ENCODE results near the gene SLC12A8. TPM values are rescaled to one million over a fixed set of nuclear protein-coding genes. Genes with fewer than 3 reads are reported as not detected.

Gene SLC12A8
- total and polyA plus RNA-seq, 10 of the 15 experiments (the other 5 are each of a cell fraction or from before 2014, with no cell fraction given): 2.5 to 71.6 (median 50.1) TPM

DNA sequence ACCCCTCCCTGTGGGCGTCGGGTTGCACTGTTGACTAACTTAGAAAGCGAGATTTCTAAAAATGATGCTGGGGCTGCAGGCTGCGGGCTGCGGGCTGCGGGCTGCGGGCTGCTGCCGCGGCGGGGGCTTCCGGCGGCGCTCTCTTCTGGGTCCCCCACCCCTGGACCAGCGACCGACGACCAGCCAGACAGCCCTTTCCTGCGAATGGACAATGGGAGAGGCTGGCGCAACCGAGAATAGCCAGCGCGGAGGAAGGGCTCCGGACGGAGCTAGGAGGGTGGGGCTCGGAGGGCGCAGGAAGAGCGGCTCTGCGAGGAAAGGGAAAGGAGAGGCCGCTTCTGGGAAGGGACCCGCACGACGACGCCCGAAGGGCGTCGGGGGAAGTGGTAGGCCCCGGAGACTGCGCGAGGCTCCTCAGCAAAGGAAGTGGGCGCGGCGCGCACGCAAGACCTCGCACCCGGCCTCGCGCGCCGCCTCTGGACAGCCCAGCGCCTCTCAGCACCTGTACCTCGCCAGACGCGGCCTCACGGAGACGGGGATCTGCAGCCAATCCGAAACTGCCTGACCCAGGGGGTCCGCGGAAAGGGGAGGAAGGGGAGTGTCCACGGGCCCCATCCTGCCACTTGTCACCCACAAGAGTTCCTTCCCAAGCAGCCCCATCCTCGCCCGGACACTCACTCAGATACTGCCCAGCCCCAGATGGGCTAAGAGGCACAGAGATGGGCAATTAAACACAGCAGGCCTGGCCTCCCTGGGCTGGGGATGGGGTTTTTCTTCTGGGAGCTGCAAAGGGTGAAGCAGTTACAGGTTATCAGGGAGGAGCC lies 70.7 kb downstream of the SLC12A8 start (continued):
- TF ChIP-seq, protein P1, sequence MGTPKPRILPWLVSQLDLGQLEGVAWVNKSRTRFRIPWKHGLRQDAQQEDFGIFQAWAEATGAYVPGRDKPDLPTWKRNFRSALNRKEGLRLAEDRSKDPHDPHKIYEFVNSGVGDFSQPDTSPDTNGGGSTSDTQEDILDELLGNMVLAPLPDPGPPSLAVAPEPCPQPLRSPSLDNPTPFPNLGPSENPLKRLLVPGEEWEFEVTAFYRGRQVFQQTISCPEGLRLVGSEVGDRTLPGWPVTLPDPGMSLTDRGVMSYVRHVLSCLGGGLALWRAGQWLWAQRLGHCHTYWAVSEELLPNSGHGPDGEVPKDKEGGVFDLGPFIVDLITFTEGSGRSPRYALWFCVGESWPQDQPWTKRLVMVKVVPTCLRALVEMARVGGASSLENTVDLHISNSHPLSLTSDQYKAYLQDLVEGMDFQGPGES (IDR thresholded peaks at IDR 0.05): no peak
- TF ChIP-seq, protein P2, sequence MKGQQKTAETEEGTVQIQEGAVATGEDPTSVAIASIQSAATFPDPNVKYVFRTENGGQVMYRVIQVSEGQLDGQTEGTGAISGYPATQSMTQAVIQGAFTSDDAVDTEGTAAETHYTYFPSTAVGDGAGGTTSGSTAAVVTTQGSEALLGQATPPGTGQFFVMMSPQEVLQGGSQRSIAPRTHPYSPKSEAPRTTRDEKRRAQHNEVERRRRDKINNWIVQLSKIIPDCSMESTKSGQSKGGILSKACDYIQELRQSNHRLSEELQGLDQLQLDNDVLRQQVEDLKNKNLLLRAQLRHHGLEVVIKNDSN (IDR thresholded peaks at IDR 0.05; ENCODE audit: borderline replicate concordance, extremely low read length, insufficient read depth, low read depth, low read length): no peak
- TF ChIP-seq, protein P3, sequence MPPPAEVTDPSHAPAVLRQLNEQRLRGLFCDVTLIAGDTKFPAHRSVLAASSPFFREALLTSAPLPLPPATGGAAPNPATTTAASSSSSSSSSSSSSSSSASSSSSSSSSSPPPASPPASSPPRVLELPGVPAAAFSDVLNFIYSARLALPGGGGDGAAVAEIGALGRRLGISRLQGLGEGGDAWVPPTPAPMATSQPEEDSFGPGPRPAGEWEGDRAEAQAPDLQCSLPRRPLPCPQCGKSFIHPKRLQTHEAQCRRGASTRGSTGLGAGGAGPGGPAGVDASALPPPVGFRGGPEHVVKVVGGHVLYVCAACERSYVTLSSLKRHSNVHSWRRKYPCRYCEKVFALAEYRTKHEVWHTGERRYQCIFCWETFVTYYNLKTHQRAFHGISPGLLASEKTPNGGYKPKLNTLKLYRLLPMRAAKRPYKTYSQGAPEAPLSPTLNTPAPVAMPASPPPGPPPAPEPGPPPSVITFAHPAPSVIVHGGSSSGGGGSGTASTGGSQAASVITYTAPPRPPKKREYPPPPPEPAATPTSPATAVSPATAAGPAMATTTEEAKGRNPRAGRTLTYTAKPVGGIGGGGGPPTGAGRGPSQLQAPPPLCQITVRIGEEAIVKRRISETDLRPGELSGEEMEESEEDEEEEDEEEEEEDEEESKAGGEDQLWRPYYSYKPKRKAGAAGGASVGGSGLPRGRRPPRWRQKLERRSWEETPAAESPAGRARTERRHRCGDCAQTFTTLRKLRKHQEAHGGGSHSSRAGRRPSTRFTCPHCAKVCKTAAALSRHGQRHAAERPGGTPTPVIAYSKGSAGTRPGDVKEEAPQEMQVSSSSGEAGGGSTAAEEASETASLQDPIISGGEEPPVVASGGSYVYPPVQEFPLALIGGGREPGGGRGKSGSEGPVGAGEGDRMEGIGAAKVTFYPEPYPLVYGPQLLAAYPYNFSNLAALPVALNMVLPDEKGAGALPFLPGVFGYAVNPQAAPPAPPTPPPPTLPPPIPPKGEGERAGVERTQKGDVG (CRISPR knock-in tag; IDR thresholded peaks at IDR 0.05): no peak
- TF ChIP-seq PAX8 (IDR thresholded peaks at IDR 0.05): no peak
- TF ChIP-seq ESRRA (IDR thresholded peaks at IDR 0.05; ENCODE audit: low read length): no peak; the same call in 1 of the 2 replicates
- TF ChIP-seq, protein P4, sequence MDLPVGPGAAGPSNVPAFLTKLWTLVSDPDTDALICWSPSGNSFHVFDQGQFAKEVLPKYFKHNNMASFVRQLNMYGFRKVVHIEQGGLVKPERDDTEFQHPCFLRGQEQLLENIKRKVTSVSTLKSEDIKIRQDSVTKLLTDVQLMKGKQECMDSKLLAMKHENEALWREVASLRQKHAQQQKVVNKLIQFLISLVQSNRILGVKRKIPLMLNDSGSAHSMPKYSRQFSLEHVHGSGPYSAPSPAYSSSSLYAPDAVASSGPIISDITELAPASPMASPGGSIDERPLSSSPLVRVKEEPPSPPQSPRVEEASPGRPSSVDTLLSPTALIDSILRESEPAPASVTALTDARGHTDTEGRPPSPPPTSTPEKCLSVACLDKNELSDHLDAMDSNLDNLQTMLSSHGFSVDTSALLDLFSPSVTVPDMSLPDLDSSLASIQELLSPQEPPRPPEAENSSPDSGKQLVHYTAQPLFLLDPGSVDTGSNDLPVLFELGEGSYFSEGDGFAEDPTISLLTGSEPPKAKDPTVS (IDR thresholded peaks at IDR 0.05; ENCODE audit: low read depth, low read length): no peak
- TF ChIP-seq SREBF2 (IDR thresholded peaks at IDR 0.05; ENCODE audit: low read length): no peak
- peak; percentile 58; the same call in 1 of the 2 replicates for TF ChIP-seq BMI1 (IDR thresholded peaks at IDR 0.05; ENCODE audit: borderline replicate concordance)
- no peak for TF ChIP-seq KDM1A (IDR thresholded peaks at IDR 0.05; ENCODE audit: borderline replicate concordance)
- peak; percentile 46 for TF ChIP-seq RAD21 (IDR thresholded peaks at IDR 0.05; ENCODE audit: insufficient read depth, low read depth, low read length)
- TF ChIP-seq, protein P5, sequence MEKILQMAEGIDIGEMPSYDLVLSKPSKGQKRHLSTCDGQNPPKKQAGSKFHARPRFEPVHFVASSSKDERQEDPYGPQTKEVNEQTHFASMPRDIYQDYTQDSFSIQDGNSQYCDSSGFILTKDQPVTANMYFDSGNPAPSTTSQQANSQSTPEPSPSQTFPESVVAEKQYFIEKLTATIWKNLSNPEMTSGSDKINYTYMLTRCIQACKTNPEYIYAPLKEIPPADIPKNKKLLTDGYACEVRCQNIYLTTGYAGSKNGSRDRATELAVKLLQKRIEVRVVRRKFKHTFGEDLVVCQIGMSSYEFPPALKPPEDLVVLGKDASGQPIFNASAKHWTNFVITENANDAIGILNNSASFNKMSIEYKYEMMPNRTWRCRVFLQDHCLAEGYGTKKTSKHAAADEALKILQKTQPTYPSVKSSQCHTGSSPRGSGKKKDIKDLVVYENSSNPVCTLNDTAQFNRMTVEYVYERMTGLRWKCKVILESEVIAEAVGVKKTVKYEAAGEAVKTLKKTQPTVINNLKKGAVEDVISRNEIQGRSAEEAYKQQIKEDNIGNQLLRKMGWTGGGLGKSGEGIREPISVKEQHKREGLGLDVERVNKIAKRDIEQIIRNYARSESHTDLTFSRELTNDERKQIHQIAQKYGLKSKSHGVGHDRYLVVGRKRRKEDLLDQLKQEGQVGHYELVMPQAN (conservative IDR thresholded peaks at IDR 0.05): no peak; the same call in 1 of the 2 replicates
- TF ChIP-seq NFXL1 (IDR thresholded peaks at IDR 0.05; ENCODE audit: borderline replicate concordance): no peak
- peak; percentile 100 for TF ChIP-seq MEF2A (IDR thresholded peaks at IDR 0.05; ENCODE audit: insufficient read depth, low read depth, low read length)
- no peak for TF ChIP-seq NFIC (IDR thresholded peaks at IDR 0.05; ENCODE audit: low read depth, low read length)
- TF ChIP-seq, protein P6, sequence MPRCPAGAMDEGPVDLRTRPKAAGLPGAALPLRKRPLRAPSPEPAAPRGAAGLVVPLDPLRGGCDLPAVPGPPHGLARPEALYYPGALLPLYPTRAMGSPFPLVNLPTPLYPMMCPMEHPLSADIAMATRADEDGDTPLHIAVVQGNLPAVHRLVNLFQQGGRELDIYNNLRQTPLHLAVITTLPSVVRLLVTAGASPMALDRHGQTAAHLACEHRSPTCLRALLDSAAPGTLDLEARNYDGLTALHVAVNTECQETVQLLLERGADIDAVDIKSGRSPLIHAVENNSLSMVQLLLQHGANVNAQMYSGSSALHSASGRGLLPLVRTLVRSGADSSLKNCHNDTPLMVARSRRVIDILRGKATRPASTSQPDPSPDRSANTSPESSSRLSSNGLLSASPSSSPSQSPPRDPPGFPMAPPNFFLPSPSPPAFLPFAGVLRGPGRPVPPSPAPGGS (IDR thresholded peaks at IDR 0.05; ENCODE audit: borderline replicate concordance, insufficient read depth, low read depth, low read length, poor library complexity, severe bottlenecking): peak; percentile 89
- TF ChIP-seq NR2C2 (IDR thresholded peaks at IDR 0.05; ENCODE audit: borderline replicate concordance, control insufficient read depth, insufficient read length, low read depth): no peak
- no peak for TF ChIP-seq ZNF622 (IDR thresholded peaks at IDR 0.05)
